Suppressor macrophage treated with lipopolysaccharide for 1 hour (primary cell): ENCODE measurements around the gene LRRC8A.
"Not testable (repeated sequence)": the region's sequence is repeated elsewhere in the genome, so short reads cannot be mapped to it uniquely, and the experiment has no call there.

Source experiments
- DNase-seq, 3 donors: peaks; one replicate each; pipeline ENCODE4 v3.0.0-alpha.2; 2020 to 2022

Gene LRRC8A

DNA sequence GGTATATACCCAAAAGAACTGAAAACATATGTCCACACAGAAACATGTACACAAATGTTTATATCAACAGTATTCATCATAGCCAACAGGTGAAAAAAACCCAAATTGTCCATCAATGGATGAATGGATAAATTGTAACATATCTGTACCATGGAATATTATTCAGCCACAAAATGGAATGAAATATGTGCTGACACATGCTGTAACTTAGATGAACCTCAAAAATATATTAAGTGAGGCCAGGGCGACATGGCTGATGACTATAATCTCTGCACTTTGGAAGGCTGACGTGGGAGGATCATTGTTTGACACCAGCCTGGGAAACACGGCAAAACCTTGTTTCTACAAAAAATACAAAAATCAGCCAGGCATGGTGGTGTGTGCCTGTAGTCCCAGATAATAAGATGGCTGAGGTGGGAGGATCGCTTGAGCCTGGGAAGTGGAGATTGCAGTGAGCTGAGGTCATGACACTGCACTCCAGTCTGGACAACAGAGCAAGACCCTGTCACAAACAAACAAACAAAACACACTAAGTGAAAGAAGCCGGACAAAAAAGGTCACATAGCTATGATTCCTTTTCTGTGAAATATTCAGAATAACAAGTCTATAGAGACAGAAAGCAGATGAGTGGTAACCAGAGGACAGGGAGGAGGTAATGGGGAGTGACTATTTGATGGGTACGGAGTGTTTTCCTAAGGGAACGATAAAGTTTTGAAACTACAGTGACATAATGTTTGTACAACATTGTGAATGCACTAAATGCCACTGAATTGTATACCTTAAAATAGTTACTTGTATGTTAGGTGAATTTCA is 11.6 kb upstream of the LRRC8A start:
- DNase-seq: no peak

- DNase-seq: not testable (repeated sequence)
These were observed 11.0 kb upstream of the LRRC8A start for GRCh38 chr9:128870941-128871265.

- DNase-seq: no peak
These were observed 4.1 kb upstream of the LRRC8A start for GRCh38 chr9:128877852-128878251.

DNA sequence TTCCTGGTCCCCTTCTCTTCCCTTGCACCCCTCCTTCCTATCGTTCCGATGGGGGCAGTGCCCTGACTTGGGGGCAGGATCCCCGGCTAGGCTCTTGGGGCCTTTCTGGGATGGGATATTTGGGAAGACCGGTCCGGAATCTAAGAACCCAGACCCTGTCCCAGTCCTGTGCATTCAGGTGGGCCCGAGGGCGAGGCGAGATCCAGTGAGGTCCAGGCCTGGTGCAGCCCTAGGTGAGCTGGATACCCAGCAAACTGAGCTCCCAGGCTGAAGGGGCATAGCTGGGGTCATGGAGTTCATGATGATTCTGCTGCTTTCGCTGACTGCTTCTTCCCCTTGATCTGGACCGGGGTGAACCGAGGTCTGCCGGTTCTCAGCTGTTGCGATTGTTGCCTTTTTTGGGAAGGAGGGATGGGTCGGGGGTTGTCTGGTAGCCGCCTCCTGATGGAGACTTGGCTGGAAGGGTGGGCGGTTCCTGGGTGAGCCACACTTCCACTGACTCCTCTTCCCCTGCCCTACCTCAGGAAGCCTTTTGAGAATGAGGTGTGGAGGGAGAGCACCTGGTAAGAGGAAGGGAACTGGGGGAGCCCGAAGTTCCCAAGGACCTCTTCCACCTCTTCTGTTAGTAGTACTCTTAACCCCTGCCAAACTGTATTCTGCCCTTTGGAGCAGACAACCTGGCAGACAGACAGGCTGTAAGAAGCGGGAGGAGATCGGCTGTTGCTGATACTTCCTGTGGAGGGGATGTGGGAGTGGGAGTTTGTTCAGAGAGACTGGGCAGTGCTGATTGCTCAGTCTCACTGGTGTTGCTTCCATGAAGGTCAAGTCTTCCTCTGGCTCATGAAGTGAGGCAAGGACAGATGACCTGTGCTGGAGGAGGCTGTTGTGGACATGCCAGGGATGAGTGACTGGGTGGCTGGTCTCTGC is 1.0 kb downstream of the LRRC8A start:
- DNase-seq: peak; percentile 51 to 67 (median 52)

DNA sequence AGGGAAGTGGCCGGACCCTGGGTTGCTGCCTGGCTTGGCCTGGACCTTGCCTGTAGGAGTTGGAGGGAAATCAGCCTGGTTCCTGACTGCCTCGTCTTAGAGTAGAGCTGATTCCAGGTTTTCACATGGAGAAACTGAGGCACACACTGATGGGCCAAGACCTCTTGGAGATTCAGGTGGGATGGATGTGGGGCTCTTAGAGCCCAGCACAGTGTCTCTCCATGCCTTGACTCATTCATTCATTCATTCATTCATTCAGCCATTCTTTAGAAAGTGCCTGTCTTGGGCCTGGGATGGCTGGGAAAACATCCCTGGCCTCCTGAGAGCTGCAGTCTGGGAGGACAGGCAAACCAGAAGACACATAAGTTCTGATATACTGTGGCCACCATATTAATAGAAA is 2.2 kb downstream of the LRRC8A start:
- DNase-seq: no peak

GRCh38 chr9:128885376-128885775 is 3.4 kb downstream of the LRRC8A start:
- DNase-seq: no peak

DNA sequence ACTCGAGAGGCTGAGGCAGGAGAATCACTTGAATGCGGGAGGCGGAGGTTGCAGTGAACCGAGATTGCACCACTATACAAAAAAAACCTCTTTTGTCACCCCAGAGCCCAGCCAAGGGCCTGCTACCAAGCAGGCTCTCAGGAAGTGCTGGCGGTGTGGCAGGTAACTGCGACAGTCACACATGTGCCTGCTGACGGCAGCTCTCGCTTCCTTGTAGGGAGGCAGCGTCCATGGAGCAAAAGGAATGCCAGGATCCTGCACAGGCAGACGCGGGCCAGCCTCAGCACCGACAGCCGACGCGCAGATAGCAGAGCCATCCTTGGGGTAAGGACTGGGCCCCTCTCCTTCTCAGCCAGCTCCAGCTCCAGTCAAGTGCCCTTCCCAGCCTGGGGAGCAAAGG is 3.9 kb downstream of the LRRC8A start:
- DNase-seq: no peak

GRCh38 chr9:128886211-128886891 is 4.4 kb downstream of the LRRC8A start:
- DNase-seq: no peak

GRCh38 chr9:128887049-128887448 is 5.1 kb downstream of the LRRC8A start:
- DNase-seq: no peak

DNA sequence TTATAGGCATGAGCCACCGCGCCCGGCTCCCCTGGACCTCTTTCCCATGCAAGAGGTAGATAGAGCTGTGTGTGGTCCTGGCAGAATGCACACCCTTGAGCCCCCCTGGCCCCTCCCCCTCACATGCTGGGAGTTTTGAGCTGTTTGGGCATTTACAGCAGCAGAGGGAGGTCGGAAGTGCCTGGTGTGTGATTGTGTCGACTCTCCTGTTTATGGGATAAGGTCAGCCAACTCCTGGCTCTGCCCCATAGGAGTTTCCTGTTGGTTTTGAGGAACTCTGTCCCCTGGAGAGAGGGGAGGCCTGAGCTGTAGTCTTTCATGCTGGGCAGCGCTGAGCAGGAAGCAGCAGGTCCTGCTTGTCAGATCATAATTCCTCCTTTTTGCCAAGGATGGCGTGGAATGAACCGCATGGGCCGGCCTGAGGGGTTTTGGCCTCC is 6.0 kb downstream of the LRRC8A start:
- DNase-seq: no peak

GRCh38 chr9:128891321-128892220 is 9.6 kb downstream of the LRRC8A start:
- no peak for DNase-seq

DNA sequence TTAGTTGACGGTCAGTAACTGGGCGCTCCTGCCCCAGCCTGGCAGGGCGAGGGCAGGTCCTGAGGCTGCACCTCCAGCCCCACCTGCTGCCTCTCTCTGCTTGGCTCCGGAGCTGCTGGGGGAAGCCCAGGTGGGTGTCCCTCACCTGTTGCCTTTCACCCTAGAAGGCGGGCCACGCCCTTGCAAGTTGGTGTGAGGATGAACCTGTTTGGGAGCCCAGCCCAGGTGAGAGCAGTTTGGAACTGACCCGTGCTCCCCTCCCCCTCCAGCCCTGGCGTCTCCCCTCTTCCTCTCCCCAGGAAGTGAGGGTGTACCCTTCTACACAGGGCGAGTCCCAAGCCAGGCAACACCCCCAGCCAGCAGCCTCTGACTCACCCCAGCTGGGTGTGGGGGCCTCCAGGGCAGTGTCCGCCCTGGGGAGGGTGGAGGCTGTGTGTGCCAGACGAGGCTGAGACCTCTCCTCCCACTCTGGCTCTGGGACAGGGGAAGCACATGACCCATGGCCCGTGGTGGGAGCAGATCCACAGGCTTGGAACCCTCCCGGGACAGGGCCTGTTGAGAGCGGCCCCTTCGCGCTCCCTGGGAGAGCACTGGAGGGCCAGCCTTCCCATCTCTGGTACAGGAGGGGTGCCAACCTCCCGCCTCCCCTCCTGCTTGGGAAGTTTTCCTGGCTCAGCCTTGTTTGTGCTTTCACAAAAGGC is 10.4 kb downstream of the LRRC8A start:
- peak; percentile 38 to 67 (median 46) for DNase-seq

GRCh38 chr9:128893354-128893753 is 11.4 kb downstream of the LRRC8A start:
- DNase-seq: no peak

DNA sequence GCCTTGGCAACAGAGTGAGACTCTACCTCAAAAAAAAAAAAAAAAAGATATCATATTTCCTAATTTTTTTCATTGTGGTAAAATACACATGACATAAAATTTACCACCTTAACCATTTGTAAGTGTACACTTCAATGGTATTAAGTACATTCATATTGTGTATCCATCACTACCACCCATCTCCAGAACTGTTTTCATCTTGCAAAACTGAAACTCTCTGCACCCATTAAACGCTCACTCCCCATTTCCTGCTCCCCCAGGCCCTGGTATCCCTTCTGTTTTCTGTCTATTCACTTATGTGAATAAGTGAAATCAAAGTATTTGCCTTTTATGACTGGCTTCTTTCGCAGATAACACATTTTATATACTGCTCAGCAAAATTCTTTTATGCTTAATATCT is 12.8 kb downstream of the LRRC8A start:
- no peak for DNase-seq

GRCh38 chr9:128895556-128895955 is 13.6 kb downstream of the LRRC8A start:
- DNase-seq: no peak

GRCh38 chr9:128898382-128898781 is 16.4 kb downstream of the LRRC8A start:
- no peak for DNase-seq

- no peak for DNase-seq
These were observed 17.1 kb downstream of the LRRC8A start for GRCh38 chr9:128898845-128899565.

GRCh38 chr9:128899566-128900322 is 17.8 kb downstream of the LRRC8A start:
- peak in 1 of 3 donors; percentile 57 for DNase-seq

DNA sequence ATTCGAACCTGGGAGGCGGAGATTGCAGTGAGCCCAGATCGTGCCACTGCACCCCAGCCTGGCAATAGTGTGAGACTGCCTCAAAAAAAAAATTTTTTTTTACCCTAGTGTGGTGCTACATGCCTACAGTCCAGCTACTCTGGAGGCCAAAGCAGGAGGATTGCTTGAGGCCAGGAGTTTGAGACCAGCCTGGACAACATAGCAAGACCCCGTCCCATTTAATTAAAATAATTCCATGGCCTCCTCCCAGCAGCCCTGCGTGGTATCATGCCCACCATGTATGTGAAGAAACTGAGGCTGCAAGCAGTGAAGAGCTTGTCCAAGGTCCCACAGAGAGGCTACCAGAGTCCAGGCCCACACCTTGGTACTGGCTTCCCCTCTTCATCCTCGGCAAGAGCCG is 19.4 kb downstream of the LRRC8A start:
- DNase-seq: no peak

DNA sequence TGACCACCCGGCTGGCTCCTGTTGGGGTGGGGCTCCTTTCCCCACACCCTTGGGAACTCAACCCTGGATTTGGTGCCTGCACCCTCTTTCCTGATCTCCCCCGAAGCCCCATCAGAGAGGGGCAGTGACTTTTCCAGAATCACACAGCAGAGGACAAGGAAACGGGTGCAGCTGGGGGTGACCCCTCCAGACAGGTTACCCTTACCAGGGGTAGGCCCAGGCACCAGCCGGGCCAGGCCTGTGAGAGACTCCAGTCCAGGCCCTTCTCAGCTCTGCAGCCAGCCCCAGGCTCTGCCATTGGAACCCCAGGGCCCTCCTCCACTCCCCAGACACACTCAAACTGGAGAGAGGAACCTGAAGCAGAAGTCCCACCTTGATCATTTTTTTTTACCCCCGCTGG is 19.9 kb downstream of the LRRC8A start:
- no peak for DNase-seq
